GM23248 (cell line): Measurements from ENCODE around the gene UBE2V1.

Source experiments
- EZH2 ChIP-seq: fragments of 200-600 bp; sonication (generic); IDR thresholded peaks from 2 replicates; pipeline ENCODE4 v1.6.1; 2018; ENCODE audit warnings: antibody characterized with exemption, mild to moderate bottlenecking; ENCODE audit not compliant: insufficient read depth, poor library complexity, severe bottlenecking
- EZH2phosphoT487 ChIP-seq: fragments of 200-600 bp; sonication (generic); IDR thresholded peaks from 2 replicates; pipeline ENCODE4 v1.6.1; 2018; ENCODE audit warnings: antibody characterized with exemption, moderate library complexity, mild to moderate bottlenecking, low read depth; ENCODE audit not compliant: insufficient read depth

DNA sequence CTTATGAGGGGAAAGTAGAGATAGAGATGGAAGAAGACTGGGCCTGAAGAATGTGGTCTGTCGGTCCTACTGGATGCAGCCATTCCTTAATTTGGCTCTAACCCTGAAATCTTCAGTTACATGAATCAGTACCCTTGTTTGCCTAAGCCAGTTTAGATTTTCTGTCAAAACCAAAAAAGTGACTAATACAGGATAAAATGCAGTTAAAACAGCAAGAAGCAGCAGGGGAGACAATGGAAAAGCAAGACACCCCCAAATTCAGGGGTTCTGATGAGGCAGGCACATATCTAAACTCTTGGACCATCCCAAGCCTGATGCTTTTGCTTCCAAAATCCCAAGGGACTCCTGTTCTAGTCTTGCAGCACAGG is 17.4 kb upstream of the UBE2V1 start:
- no peak for TF ChIP-seq EZH2
- TF ChIP-seq EZH2phosphoT487: no peak
